SU-DHL-6 (cell line): ENCODE results near the gene C21orf58.

ENCODE experiments used
- H2AFZ ChIP-seq: fragments of 200-600 bp; sonication (generic); 2 replicates; pipeline ENCODE4 v1.6.1; 2014; ENCODE audit warnings: low read depth, mild to moderate bottlenecking, moderate library complexity, mixed read lengths, antibody characterized with exemption, low read length; ENCODE audit not compliant: severe bottlenecking
- H3F3A ChIP-seq: fragments of 200-600 bp; shearing (Covaris generic); 2 replicates; pipeline ENCODE4 v1.6.0; 2016; ENCODE audit warnings: antibody characterized with exemption, mild to moderate bottlenecking; ENCODE audit not compliant: insufficient read depth
- H3K27ac ChIP-seq: fragments of 200-600 bp; sonication (generic); 2 replicates; pipeline ENCODE4 v1.5.1; 2016; ENCODE audit warnings: low read depth, mild to moderate bottlenecking, low read length, moderate library complexity, mixed read lengths
- H3K27me3 ChIP-seq: fragments of 200-600 bp; sonication (generic), shearing (Covaris generic); 2 replicates; pipeline ENCODE4 v1.6.0; 2014; ENCODE audit warnings: mild to moderate bottlenecking, low read length
- H3K36me3 ChIP-seq: fragments of 200-600 bp; sonication (generic); 2 replicates; pipeline ENCODE4 v1.6.1; 2014; ENCODE audit warnings: mild to moderate bottlenecking, low read length, mixed read lengths
- H3K4me2 ChIP-seq: fragments of 300-600, 200-600 bp; shearing (Covaris generic), sonication (generic); 2 replicates; pipeline ENCODE4 v1.6.0; 2014; ENCODE audit warnings: low read length, low read depth, mild to moderate bottlenecking; ENCODE audit not compliant: poor library complexity, severe bottlenecking
- H3K4me3 ChIP-seq: fragments of 200-600 bp; sonication (generic); 2 replicates; pipeline ENCODE4 v1.5.1; 2014; ENCODE audit warnings: antibody characterized with exemption, low read length, mild to moderate bottlenecking, mixed read lengths; ENCODE audit not compliant: insufficient read depth, poor library complexity, severe bottlenecking
- H3K79me2 ChIP-seq: fragments of 200-600 bp; sonication (generic); 2 replicates; pipeline ENCODE4 v1.6.1; 2014; ENCODE audit warnings: mild to moderate bottlenecking, low read length, moderate library complexity; ENCODE audit not compliant: insufficient read depth
- H3K9ac ChIP-seq: fragments of 200-600 bp; sonication (generic); 2 replicates; pipeline ENCODE4 v1.7.0; 2014; ENCODE audit warnings: mild to moderate bottlenecking, low read length
- H3K9me2 ChIP-seq: fragments of 200-600 bp; sonication (generic); replicated peaks from 2 replicates; pipeline ENCODE4 v1.6.1; 2014; ENCODE audit warnings: low read length; ENCODE audit not compliant: insufficient read depth
- H3K9me3 ChIP-seq: fragments of 200-600 bp; sonication (generic); 2 replicates; pipeline ENCODE4 v1.6.1; 2014; ENCODE audit warnings: low read length, mixed read lengths; ENCODE audit not compliant: insufficient read depth
- H4K20me1 ChIP-seq: fragments of 200-600 bp; sonication (generic); 2 replicates; pipeline ENCODE4 v1.6.1; 2014; ENCODE audit warnings: low read depth, mild to moderate bottlenecking, antibody characterized with exemption, low read length, moderate library complexity, mixed read lengths
- EZH2phosphoT487 ChIP-seq: fragments of 200-600 bp; sonication (generic), shearing (Covaris generic); conservative IDR thresholded peaks from 2 replicates; pipeline ENCODE4 v1.6.1; 2018; ENCODE audit warnings: mild to moderate bottlenecking, antibody characterized with exemption, low read length, moderate library complexity, mixed read lengths
- TF ChIP-seq, protein P1 (sequence below): fragments of 200-600 bp; sonication (generic); IDR thresholded peaks from one replicate; pipeline ENCODE4 v1.5.1; 2017; ENCODE audit warnings: antibody characterized with exemption, mild to moderate bottlenecking, low read length, moderate library complexity; ENCODE audit not compliant: insufficient read depth, poor library complexity, severe bottlenecking

The C21orf58 gene

DNA sequence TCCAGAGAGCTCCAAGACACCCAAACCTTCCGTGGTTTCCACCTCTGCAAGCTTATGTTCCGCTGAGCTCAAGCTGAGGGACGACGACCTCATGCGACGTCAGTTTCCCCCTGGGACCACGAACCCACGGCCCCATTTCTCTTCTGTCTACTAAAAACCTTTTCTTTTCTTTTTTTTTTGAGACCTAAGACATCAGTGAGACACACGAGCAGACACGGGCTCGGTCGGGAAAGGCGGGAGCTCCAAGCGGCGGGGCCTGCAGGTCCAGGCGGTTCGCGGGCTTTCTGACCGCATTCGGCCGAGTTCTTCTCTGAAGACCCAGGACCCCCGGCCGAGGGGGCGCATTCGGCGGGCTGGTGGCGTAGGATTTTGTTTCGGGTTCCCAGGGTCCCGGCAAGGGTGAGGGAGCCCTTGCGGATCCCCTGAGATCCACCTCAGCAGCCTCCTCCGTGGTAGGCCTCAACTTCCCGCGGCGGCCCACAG is 402 bp downstream of the C21orf58 start:
- Histone ChIP-seq H3K36me3 (peaks cover 6% of the 10 kb centered on the region), H3K9me2 (no peaks in the 10 kb centered on the region), H3K27ac (peak overlapping the region; percentile 96), H3K79me2 (peaks cover 73% of the 10 kb centered on the region), H2AFZ (no peak overlapping the region), H3F3A (peaks cover 25% of the 10 kb centered on the region), H3K27me3 (no peaks in the 10 kb centered on the region), H3K9me3 (no peaks in the 10 kb centered on the region), H4K20me1 (peaks cover 12% of the 10 kb centered on the region; the same call in 1 of the 2 replicates), H3K9ac (peak overlapping the region; percentile 96), H3K4me3 (peak overlapping the region; percentile 86), H3K4me2 (peak overlapping the region; percentile 97)
- TF ChIP-seq, protein P1, sequence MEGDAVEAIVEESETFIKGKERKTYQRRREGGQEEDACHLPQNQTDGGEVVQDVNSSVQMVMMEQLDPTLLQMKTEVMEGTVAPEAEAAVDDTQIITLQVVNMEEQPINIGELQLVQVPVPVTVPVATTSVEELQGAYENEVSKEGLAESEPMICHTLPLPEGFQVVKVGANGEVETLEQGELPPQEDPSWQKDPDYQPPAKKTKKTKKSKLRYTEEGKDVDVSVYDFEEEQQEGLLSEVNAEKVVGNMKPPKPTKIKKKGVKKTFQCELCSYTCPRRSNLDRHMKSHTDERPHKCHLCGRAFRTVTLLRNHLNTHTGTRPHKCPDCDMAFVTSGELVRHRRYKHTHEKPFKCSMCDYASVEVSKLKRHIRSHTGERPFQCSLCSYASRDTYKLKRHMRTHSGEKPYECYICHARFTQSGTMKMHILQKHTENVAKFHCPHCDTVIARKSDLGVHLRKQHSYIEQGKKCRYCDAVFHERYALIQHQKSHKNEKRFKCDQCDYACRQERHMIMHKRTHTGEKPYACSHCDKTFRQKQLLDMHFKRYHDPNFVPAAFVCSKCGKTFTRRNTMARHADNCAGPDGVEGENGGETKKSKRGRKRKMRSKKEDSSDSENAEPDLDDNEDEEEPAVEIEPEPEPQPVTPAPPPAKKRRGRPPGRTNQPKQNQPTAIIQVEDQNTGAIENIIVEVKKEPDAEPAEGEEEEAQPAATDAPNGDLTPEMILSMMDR, result no peak
- TF ChIP-seq EZH2phosphoT487, result no peak

GRCh38 chr21:46322351-46323226 is 1.1 kb downstream of the C21orf58 start:
- H3K27ac ChIP-seq, result peak overlapping the region; percentile 96
- no peak overlapping the region for H2AFZ ChIP-seq

GRCh38 chr21:46320331-46320801 is 3.3 kb downstream of the C21orf58 start:
- peak overlapping the region; percentile 96 for H3K9ac ChIP-seq
- H4K20me1 ChIP-seq, result peaks cover 12% of the 10 kb centered on the region; the same call in 1 of the 2 replicates
- no peaks in the 10 kb centered on the region for H3K9me3 ChIP-seq
- H3K36me3 ChIP-seq, result peaks cover 6% of the 10 kb centered on the region
- H3K27me3 ChIP-seq, result no peaks in the 10 kb centered on the region
- no peak overlapping the region for H3K4me3 ChIP-seq
- H3K79me2 ChIP-seq, result peaks cover 47% of the 10 kb centered on the region
- peak overlapping the region; percentile 12 for H3K27ac ChIP-seq
- peak overlapping the region; percentile 97 for H3K4me2 ChIP-seq
- H3K9me2 ChIP-seq, result no peaks in the 10 kb centered on the region
- H2AFZ ChIP-seq, result no peak overlapping the region
- TF ChIP-seq, protein P1, result no peak
- no peak for TF ChIP-seq EZH2phosphoT487
- H3F3A ChIP-seq, result peaks cover 20% of the 10 kb centered on the region

More at GRCh38 chr21:46322351-46323226, 1.1 kb downstream of the C21orf58 start:
- TF ChIP-seq, protein P1, result no peak
- TF ChIP-seq EZH2phosphoT487, result no peak
- no peaks in the 10 kb centered on the region for H3K27me3 ChIP-seq
- peak overlapping the region; percentile 96 for H3K9ac ChIP-seq
- H3F3A ChIP-seq, result peaks cover 25% of the 10 kb centered on the region
- peaks cover 66% of the 10 kb centered on the region for H3K79me2 ChIP-seq
- H3K4me2 ChIP-seq, result peak overlapping the region; percentile 97
- H3K9me3 ChIP-seq, result no peaks in the 10 kb centered on the region
- H4K20me1 ChIP-seq, result peaks cover 12% of the 10 kb centered on the region; the same call in 1 of the 2 replicates
- H3K9me2 ChIP-seq, result no peaks in the 10 kb centered on the region
- H3K4me3 ChIP-seq, result peak overlapping the region; percentile 86
- H3K36me3 ChIP-seq, result peaks cover 6% of the 10 kb centered on the region
